Dendritic cell treated with granulocyte-macrophage colony-stimulating factor and Interleukin-4, amounts not matched to agents 40 ng/mL and 50 ng/mL, for 4 days (primary cell): ENCODE data around the gene CFAP43.
A peak's percentile ranks its signal among the peaks of the same experiment; 100 is the strongest.

Source experiments
- H3K27ac Mint-ChIP-seq: one replicate; pipeline ENCODE4 v1.8.0; 2022; ENCODE audit warnings: mild to moderate bottlenecking, mixed read lengths
- H3K27me3 Mint-ChIP-seq: one replicate; pipeline ENCODE4 v1.8.0; 2022; ENCODE audit warnings: mild to moderate bottlenecking, mixed read lengths
- H3K36me3 Mint-ChIP-seq: one replicate; pipeline ENCODE4 v1.8.0; 2022; ENCODE audit warnings: low read depth, mixed read lengths
- H3K4me1 Mint-ChIP-seq: one replicate; pipeline ENCODE4 v1.8.0; 2022; ENCODE audit warnings: low read depth, mixed read lengths
- H3K4me3 Mint-ChIP-seq: one replicate; pipeline ENCODE4 v1.8.0; 2022; ENCODE audit warnings: mild to moderate bottlenecking, moderate library complexity, mixed read lengths
- H3K9me3 Mint-ChIP-seq: one replicate; pipeline ENCODE4 v1.8.0; 2022; ENCODE audit warnings: mixed read lengths
- intact Hi-C: fragments of 100-400 bp; cut with micrococcal nuclease; formaldehyde crosslinking; loops from one replicate; pipeline ENCODE4 v1.15.0; 2022

Gene CFAP43

GRCh38 chr10:104231784-104232612, at the start of gene CFAP43:
CFAP43 (minus strand) TSS chr10:104232364; CDS start chr10:104232246, 118 bp downstream.
- H3K4me3 Mint-ChIP-seq, result peak within 1 kb of the TSS; percentile 84
- peaks cover 10% of the 10 kb centered on the region for H3K4me1 Mint-ChIP-seq
- H3K36me3 Mint-ChIP-seq, result peaks cover 11% of the 10 kb centered on the region
- H3K9me3 Mint-ChIP-seq, result no peaks in the 10 kb centered on the region
- peaks cover 19% of the 10 kb centered on the region for H3K27me3 Mint-ChIP-seq
- H3K27ac Mint-ChIP-seq, result peak within 1 kb of the TSS; percentile 77
- intact Hi-C loops, result loop anchor here (1.0 kb wide), 1 partner anchor 37 kb away; the partner anchor contains the start of gene GSTO2

- intact Hi-C loops, result no loop called here
- no peaks in the 10 kb centered on the region for H3K9me3 Mint-ChIP-seq
These were observed 49.5 kb upstream of the CFAP43 start for GRCh38 chr10:104281694-104282093.

GRCh38 chr10:104279550-104280259, 47.5 kb upstream of the CFAP43 start:
- H3K4me1 Mint-ChIP-seq, result peaks cover 23% of the 10 kb centered on the region

More at GRCh38 chr10:104281694-104282093, 49.5 kb upstream of the CFAP43 start:
- peaks cover 12% of the 10 kb centered on the region for H3K27me3 Mint-ChIP-seq
- peaks cover 19% of the 10 kb centered on the region for H3K4me1 Mint-ChIP-seq
- no peak overlapping the region for H3K27ac Mint-ChIP-seq
- no peaks in the 10 kb centered on the region for H3K36me3 Mint-ChIP-seq
- no peak overlapping the region for H3K4me3 Mint-ChIP-seq

GRCh38 chr10:104277785-104278184, 45.6 kb upstream of the CFAP43 start:
- Mint-ChIP-seq H3K36me3 (no peaks in the 10 kb centered on the region), H3K4me1 (peaks cover 25% of the 10 kb centered on the region), H3K9me3 (no peaks in the 10 kb centered on the region), H3K27me3 (peaks cover 26% of the 10 kb centered on the region), H3K27ac (no peak overlapping the region), H3K4me3 (no peak overlapping the region)
- intact Hi-C loops, result no loop called here

More at GRCh38 chr10:104279550-104280259, 47.5 kb upstream of the CFAP43 start:
- Mint-ChIP-seq H3K36me3 (no peaks in the 10 kb centered on the region), H3K9me3 (no peaks in the 10 kb centered on the region), H3K27me3 (peaks cover 22% of the 10 kb centered on the region), H3K27ac (no peak overlapping the region), H3K4me3 (no peak overlapping the region)
- intact Hi-C loops, result no loop called here

- Mint-ChIP-seq H3K4me3 (no peak overlapping the region), H3K27ac (no peak overlapping the region), H3K9me3 (no peaks in the 10 kb centered on the region), H3K27me3 (peaks cover 20% of the 10 kb centered on the region), H3K36me3 (no peaks in the 10 kb centered on the region), H3K4me1 (peaks cover 19% of the 10 kb centered on the region)
- intact Hi-C loops, result no loop called here
These were observed 44.0 kb upstream of the CFAP43 start for GRCh38 chr10:104276192-104276591.

GRCh38 chr10:104274762-104275721, 42.9 kb upstream of the CFAP43 start:
- H3K27me3 Mint-ChIP-seq, result peaks cover 20% of the 10 kb centered on the region
- intact Hi-C loops, result no loop called here
- H3K36me3 Mint-ChIP-seq, result no peaks in the 10 kb centered on the region
- H3K4me1 Mint-ChIP-seq, result peaks cover 19% of the 10 kb centered on the region
- no peak overlapping the region for H3K27ac Mint-ChIP-seq
- no peaks in the 10 kb centered on the region for H3K9me3 Mint-ChIP-seq
- no peak overlapping the region for H3K4me3 Mint-ChIP-seq

GRCh38 chr10:104273899-104274575, 41.9 kb upstream of the CFAP43 start:
- intact Hi-C loops, result no loop called here
- peaks cover 20% of the 10 kb centered on the region for H3K27me3 Mint-ChIP-seq
- H3K36me3 Mint-ChIP-seq, result no peaks in the 10 kb centered on the region
- H3K9me3 Mint-ChIP-seq, result no peaks in the 10 kb centered on the region
- H3K27ac Mint-ChIP-seq, result no peak overlapping the region
- peaks cover 15% of the 10 kb centered on the region for H3K4me1 Mint-ChIP-seq
- no peak overlapping the region for H3K4me3 Mint-ChIP-seq

- Mint-ChIP-seq H3K36me3 (peaks cover 6% of the 10 kb centered on the region), H3K27me3 (peaks cover 20% of the 10 kb centered on the region), H3K9me3 (no peaks in the 10 kb centered on the region), H3K27ac (no peak overlapping the region), H3K4me3 (no peak overlapping the region), H3K4me1 (peaks cover 10% of the 10 kb centered on the region)
- intact Hi-C loops, result no loop called here
These were observed 41.1 kb upstream of the CFAP43 start for GRCh38 chr10:104273286-104273685.

GRCh38 chr10:104268713-104269645, 36.8 kb upstream of the CFAP43 start, which contains the start of gene GSTO2:
GSTO2 (plus strand) TSS chr10:104269184; CDS start chr10:104274916, 5,732 bp downstream.
- Mint-ChIP-seq H3K36me3 (peaks cover 49% of the 10 kb centered on the region), H3K27ac (peak within 1 kb of the TSS; percentile 92), H3K27me3 (no peaks in the 10 kb centered on the region), H3K9me3 (no peaks in the 10 kb centered on the region), H3K4me1 (peaks cover 8% of the 10 kb centered on the region), H3K4me3 (peak within 1 kb of the TSS; percentile 91)
- intact Hi-C loops, result loop anchor here (1.0 to 10.0 kb wide), 5 partner anchors 14 to 144 kb away; partner anchors contain the start of genes CFAP43, GSTO1, ITPRIP and SFR1

GRCh38 chr10:104268405-104268712, 36.2 kb upstream of the CFAP43 start:
- peaks cover 8% of the 10 kb centered on the region for H3K4me1 Mint-ChIP-seq
- H3K9me3 Mint-ChIP-seq, result no peaks in the 10 kb centered on the region
- peak overlapping the region; percentile 92 for H3K27ac Mint-ChIP-seq
- no peaks in the 10 kb centered on the region for H3K27me3 Mint-ChIP-seq
- intact Hi-C loops, result loop anchor here (2.0 to 10.0 kb wide), 4 partner anchors 14 to 144 kb away; partner anchors contain the start of genes GSTO1, ITPRIP and SFR1
- H3K36me3 Mint-ChIP-seq, result peaks cover 55% of the 10 kb centered on the region
- peak overlapping the region; percentile 91 for H3K4me3 Mint-ChIP-seq

GRCh38 chr10:104267721-104268404, 35.7 kb upstream of the CFAP43 start:
- intact Hi-C loops, result loop anchor here (2.0 to 10.0 kb wide), 4 partner anchors 13 to 143 kb away; partner anchors contain the start of genes GSTO1, ITPRIP and SFR1
- peaks cover 60% of the 10 kb centered on the region for H3K36me3 Mint-ChIP-seq
- no peaks in the 10 kb centered on the region for H3K9me3 Mint-ChIP-seq

More at GRCh38 chr10:104267721-104268404, 35.7 kb upstream of the CFAP43 start:
- no peaks in the 10 kb centered on the region for H3K27me3 Mint-ChIP-seq
- peaks cover 8% of the 10 kb centered on the region for H3K4me1 Mint-ChIP-seq
- peak overlapping the region; percentile 91 for H3K4me3 Mint-ChIP-seq
- peak overlapping the region; percentile 92 for H3K27ac Mint-ChIP-seq
